Measurements from ENCODE around the gene KCNJ18.
"Not testable (repeated sequence)": the region's sequence is repeated elsewhere in the genome, so short reads cannot be mapped to it uniquely, and the experiment has no call there.

KCNJ18 gene

GRCh38 chr17:21671871-21672270 lies 20.5 kb upstream of the KCNJ18 start:
- DNase-seq: not testable (repeated sequence)

- not testable (repeated sequence) for DNase-seq
Observed at GRCh38 chr17:21673451-21674241, 18.7 kb upstream of the KCNJ18 start.

GRCh38 chr17:21674242-21674731 lies 18.0 kb upstream of the KCNJ18 start:
- peak; percentile 16 to 61 for DNase-seq

- DNase-seq: not testable (repeated sequence)
Observed at GRCh38 chr17:21674891-21675738, 17.2 kb upstream of the KCNJ18 start.

GRCh38 chr17:21675739-21676130 lies 16.6 kb upstream of the KCNJ18 start:
- not testable (repeated sequence) for DNase-seq

GRCh38 chr17:21676281-21677111 lies 15.8 kb upstream of the KCNJ18 start:
- DNase-seq: no peak

GRCh38 chr17:21677126-21677910 lies 15.0 kb upstream of the KCNJ18 start:
- no peak for DNase-seq

- no peak for DNase-seq
Observed at GRCh38 chr17:21677911-21678310, 14.4 kb upstream of the KCNJ18 start.

DNA sequence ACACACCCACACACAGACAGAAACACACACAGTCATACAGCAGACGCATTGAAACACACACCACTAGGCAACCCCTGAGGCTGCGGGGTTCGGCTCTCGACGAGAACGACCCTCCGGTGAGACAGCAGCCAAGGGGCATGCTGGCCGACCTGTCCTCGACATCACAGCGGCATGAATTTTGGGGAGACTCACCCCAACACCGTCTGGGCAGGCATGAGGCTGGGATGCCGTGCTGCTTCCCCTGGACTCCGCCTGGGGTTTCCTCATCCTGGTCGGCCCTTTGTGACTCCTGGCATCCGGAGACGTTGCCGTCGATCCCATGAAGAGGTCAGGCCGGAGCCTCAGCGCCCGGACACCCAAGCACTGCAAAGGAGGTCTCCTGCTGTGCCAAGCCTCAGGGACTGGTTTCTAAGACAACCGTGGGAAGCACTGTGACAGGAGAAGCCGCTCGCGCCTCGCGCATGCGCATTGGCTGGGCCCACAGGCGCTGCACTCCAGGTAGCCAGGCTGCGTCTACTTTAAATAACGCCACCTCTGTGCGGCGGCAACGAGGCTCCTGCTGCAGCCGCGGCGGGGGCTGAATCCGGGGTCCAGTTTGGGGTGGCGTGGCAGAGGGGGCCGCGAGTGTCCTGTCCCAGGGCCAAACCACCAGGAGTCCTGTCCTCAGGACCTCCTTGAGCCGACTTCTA lies 13.8 kb upstream of the KCNJ18 start:
- DNase-seq: peak; percentile 46 to 75

GRCh38 chr17:21679256-21680146 lies 12.8 kb upstream of the KCNJ18 start:
- DNase-seq: peak; percentile 32 to 48

- no peak for DNase-seq
Observed at GRCh38 chr17:21680366-21680765, 12.0 kb upstream of the KCNJ18 start.

- DNase-seq: peak; percentile 51 to 85
Observed at GRCh38 chr17:21680850-21681351, 11.4 kb upstream of the KCNJ18 start.

DNA sequence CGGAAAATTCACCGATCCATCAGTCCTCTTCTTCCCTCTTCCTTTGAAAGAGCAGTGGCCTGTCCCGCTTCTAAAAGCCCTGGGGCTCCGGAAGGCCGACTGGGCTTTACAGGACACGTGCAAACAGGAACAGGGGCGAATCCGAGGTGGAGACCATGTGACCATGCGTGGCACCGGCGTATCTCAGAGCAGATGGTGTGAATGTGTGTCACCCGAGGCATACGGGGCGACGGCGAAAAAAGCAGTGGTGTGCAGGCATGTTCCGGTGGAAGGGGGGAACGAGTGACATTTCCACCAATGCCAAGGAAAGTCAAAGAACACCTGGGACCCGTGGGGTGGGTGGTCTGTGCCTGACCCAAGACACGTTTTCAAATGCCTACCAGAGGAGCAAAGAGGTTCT lies 10.7 kb upstream of the KCNJ18 start:
- DNase-seq: not testable (repeated sequence)

DNA sequence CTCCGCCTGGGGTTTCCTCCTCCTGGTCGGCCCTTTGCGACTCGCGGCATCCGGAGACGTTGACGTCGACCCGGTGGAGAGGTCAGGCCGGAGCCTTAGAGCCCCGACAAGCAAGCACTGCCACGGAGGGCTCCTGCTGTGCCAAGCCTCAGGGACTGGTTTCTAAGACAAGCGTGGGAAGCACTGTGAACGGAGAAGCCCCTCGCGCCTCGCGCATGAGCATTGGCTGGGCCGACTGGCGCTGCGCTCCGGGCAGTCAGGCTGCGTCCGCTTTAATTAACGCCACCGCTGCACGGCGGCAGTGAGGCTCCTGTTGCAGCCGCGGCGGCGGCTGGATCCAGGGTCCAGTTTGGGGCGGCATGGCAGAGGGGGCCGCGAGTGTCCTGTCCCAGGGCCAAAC lies 10.2 kb upstream of the KCNJ18 start:
- peak in 1 of 2 experiments; percentile 15 for DNase-seq

GRCh38 chr17:21683142-21683712 lies 9.1 kb upstream of the KCNJ18 start:
- DNase-seq: peak in 1 of 2 experiments; percentile 46

DNA sequence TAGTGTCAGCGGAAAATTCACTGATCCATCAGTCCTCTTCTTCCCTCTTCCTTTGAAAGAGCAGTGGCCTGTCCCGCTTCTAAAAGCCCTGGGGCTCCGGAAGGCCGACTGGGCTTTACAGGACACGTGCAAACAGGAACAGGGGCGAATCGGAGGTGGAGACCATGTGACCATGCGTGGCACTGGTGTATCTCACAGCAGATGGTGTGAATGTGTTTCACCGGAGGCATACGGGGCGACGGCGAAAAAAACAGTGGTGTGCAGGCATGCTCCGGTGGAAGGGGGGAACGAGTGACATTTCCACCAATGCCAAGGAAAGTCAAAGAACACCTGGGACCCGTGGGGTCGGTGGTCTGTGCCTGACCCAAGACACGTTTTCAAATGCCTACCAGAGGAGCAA lies 8.4 kb upstream of the KCNJ18 start:
- DNase-seq: not testable (repeated sequence)

DNA sequence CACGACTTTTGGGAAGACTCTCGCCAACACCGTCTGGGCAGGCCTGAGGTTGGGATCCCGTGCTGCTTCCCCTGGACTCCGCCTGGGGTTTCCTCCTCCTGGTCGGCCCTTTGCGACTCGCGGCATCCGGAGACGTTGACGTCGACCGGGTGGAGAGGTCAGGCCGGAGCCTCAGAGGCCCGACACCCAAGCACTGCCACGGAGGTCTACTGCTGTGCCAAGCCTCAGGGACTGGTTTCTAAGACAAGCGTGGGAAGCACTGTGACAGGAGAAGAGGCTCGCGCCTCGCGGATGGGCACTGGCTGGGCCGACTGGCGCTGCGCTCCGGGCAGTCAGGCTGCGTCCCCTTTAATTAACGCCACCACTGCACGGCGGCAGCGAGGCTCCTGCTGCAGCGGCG lies 7.9 kb upstream of the KCNJ18 start:
- DNase-seq: not testable (repeated sequence)

GRCh38 chr17:21685061-21685795 lies 7.1 kb upstream of the KCNJ18 start:
- not testable (repeated sequence) for DNase-seq
